ENCODE measurements around the gene ASB13. TPM values are rescaled to one million over a fixed set of nuclear protein-coding genes. Genes with fewer than 3 reads are reported as not detected.

The ASB13 gene
- total RNA-seq, 3 donors from 2014 or later, result 37.9 to 61.8 (median 42.9) TPM

GRCh38 chr10:5643346-5644067, 22.9 kb downstream of the ASB13 start:
- Histone ChIP-seq H3K4me3 (no peak overlapping the region), H3K36me3 (peaks cover 10% of the 10 kb centered on the region), H3K4me1 (peaks cover 0 to 7% of the 10 kb centered on the region in 2 donors), H3K27ac (peak overlapping the region; percentile 54 to 70), H3K27me3 (no peaks in the 10 kb centered on the region), H3K9me3 (no peaks in the 10 kb centered on the region)
- TF ChIP-seq POLR2A (IDR thresholded peaks at IDR 0.05) (no peak), CTCF (IDR thresholded peaks at IDR 0.05) (no peak), POLR2AphosphoS5 (IDR thresholded peaks at IDR 0.05) (peak in 1 of 3 donors; percentile 30)
- no peak for DNase-seq (ENCODE audit: low spot score in 2 of 2)
- intact Hi-C loops (cut with DNase I; ENCODE audit: low total_unique reads), result no loop called here

GRCh38 chr10:5641501-5641900, 24.9 kb downstream of the ASB13 start:
- H3K9me3 ChIP-seq, result no peaks in the 10 kb centered on the region
- no peak overlapping the region for H3K4me3 ChIP-seq
- H3K36me3 ChIP-seq, result peaks cover 10% of the 10 kb centered on the region
- H3K27me3 ChIP-seq, result no peaks in the 10 kb centered on the region
- no peak for TF ChIP-seq POLR2A (IDR thresholded peaks at IDR 0.05)
- TF ChIP-seq CTCF (IDR thresholded peaks at IDR 0.05), result no peak
- DNase-seq (ENCODE audit: low spot score in 2 of 2), result no peak
- intact Hi-C loops (cut with DNase I; ENCODE audit: low total_unique reads), result no loop called here
- peak overlapping the region in 1 of 2 donors; percentile 48 for H3K27ac ChIP-seq
- H3K4me1 ChIP-seq, result peaks cover 0 to 7% of the 10 kb centered on the region in 2 donors

- TF ChIP-seq POLR2A (IDR thresholded peaks at IDR 0.05) (no peak), CTCF (IDR thresholded peaks at IDR 0.05) (no peak), POLR2AphosphoS5 (IDR thresholded peaks at IDR 0.05) (no peak)
- Histone ChIP-seq H3K27me3 (no peaks in the 10 kb centered on the region), H3K9me3 (no peaks in the 10 kb centered on the region), H3K27ac (no peak overlapping the region), H3K4me1 (no peaks in the 10 kb centered on the region), H3K36me3 (peaks cover 10% of the 10 kb centered on the region), H3K4me3 (no peak overlapping the region)
- intact Hi-C loops (cut with DNase I; ENCODE audit: low total_unique reads), result no loop called here
- DNase-seq (ENCODE audit: low spot score in 2 of 2), result no peak
Measured at GRCh38 chr10:5640501-5640900, 25.9 kb downstream of the ASB13 start.

- intact Hi-C loops (cut with DNase I; ENCODE audit: low total_unique reads), result no loop called here
- peaks cover 10% of the 10 kb centered on the region for H3K36me3 ChIP-seq
- H3K27ac ChIP-seq, result no peak overlapping the region
Measured at GRCh38 chr10:5640036-5640435, 26.4 kb downstream of the ASB13 start.

More at GRCh38 chr10:5640036-5640435, 26.4 kb downstream of the ASB13 start:
- DNase-seq (ENCODE audit: low spot score in 2 of 2), result no peak
- H3K4me3 ChIP-seq, result no peak overlapping the region
- H3K27me3 ChIP-seq, result no peaks in the 10 kb centered on the region
- no peaks in the 10 kb centered on the region for H3K9me3 ChIP-seq
- no peaks in the 10 kb centered on the region for H3K4me1 ChIP-seq
- TF ChIP-seq POLR2A (IDR thresholded peaks at IDR 0.05), result no peak
- no peak for TF ChIP-seq POLR2AphosphoS5 (IDR thresholded peaks at IDR 0.05)
- no peak for TF ChIP-seq CTCF (IDR thresholded peaks at IDR 0.05)
